ENCODE results near the gene CLK1. TPM values are rescaled to one million over a fixed set of nuclear protein-coding genes. Genes with fewer than 3 reads are reported as not detected.

Gene CLK1
- total and polyA plus RNA-seq, 2 of the 8 experiments (the other 6 are each of a cell fraction or from before 2014, with no cell fraction given) = 22.3 to 35.2 TPM

DNA sequence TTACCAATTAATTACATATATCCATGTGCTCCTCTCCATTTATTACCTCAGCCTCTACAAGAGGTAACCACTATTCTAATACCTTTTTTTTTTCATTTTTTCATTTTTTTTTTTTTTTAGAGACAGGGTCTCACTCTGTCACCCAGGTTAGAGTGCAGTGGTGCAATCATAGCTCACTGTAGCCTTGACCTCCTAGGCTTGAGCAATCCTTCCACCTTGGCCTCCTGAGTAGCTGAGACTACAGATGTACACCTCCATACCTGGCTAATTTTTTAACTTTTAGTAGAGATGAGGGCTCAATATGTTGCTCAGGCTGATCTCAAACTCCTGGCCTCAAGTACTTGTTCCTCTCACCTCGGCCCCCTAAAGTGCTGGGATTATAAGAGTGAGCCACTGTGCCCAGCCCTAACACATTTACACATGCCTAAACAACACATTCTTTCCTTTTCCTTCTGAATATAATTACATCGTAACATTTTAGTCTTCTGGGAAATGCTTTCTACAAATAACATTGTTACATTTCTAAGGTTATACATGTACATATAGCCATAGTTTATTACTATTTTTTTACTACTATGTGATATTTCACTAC lies 13.9 kb upstream of the CLK1 start:
- Histone ChIP-seq H2AFZ (ENCODE audit: low read length) (no peak overlapping the region), H3K27me3 (replicated peaks in 1 of 4; ENCODE audit: control insufficient read depth in 3 of 4, extremely low read depth in 1 of 4, insufficient read depth in 3 of 4, low read length in 3 of 4) (no peaks in the 10 kb centered on the region), H2BK12ac (ENCODE audit: low read depth, low read length) (no peak overlapping the region), H3K9ac (replicated peaks in 1 of 4; ENCODE audit: extremely low read depth in 1 of 4, low read depth in 3 of 4, low read length in 3 of 4) (no peak overlapping the region), H2BK5ac (ENCODE audit: low read depth, low read length) (no peak overlapping the region), H2BK120ac (replicated peaks; ENCODE audit: low read depth, low read length) (no peak overlapping the region), H4K5ac (ENCODE audit: insufficient read length, low read depth, low read length) (no peak overlapping the region), H2BK15ac (ENCODE audit: low read length) (no peak overlapping the region), H3K4me1 (replicated peaks in 1 of 4; ENCODE audit: control insufficient read depth in 3 of 4, insufficient read depth in 4 of 4, low read length in 3 of 4) (no peaks in the 10 kb centered on the region), H4K20me1 (replicated peaks in 1 of 2; ENCODE audit: control insufficient read depth in 1 of 2, insufficient read depth in 2 of 2, low read length in 2 of 2) (no peaks in the 10 kb centered on the region), H3K56ac (replicated peaks; ENCODE audit: insufficient read length, low read depth, low read length) (no peak overlapping the region), H3K4me3 (ENCODE audit: extremely low read depth in 1 of 4, insufficient read depth in 2 of 4, low read depth in 3 of 4, low read length in 4 of 4) (no peak overlapping the region), H3K27ac (ENCODE audit: low read depth, low read length) (no peak overlapping the region), H2BK20ac (ENCODE audit: low read length) (no peak overlapping the region), H3K23me2 (ENCODE audit: low read depth, low read length) (no peaks in the 10 kb centered on the region), H3K18ac (ENCODE audit: extremely low read depth, low read length) (no peak overlapping the region), H3K4me2 (ENCODE audit: insufficient read depth in 1 of 2, low read depth in 2 of 2, low read length in 2 of 2) (no peak overlapping the region), H3K9me3 (ENCODE audit: insufficient read depth in 2 of 2, low read depth in 1 of 2, low read length in 1 of 2) (no peaks in the 10 kb centered on the region), H3K36me3 (ENCODE audit: control insufficient read depth in 2 of 4, insufficient read depth in 4 of 4, low read length in 3 of 4) (peaks cover 6 to 53% (median 34%) of the 10 kb centered on the region in 4 experiments; a peak in 7 of 8 replicates), H3K79me1 (ENCODE audit: low read depth, low read length) (no peaks in the 10 kb centered on the region), H2AK5ac (ENCODE audit: low read depth, low read length) (no peak overlapping the region), H3K4ac (replicated peaks; ENCODE audit: insufficient read length, low read depth, low read length) (no peak overlapping the region), H4K91ac (replicated peaks; ENCODE audit: insufficient read length, low read length) (no peak overlapping the region), H4K8ac (ENCODE audit: extremely low read depth, insufficient read depth, low read length) (no peak overlapping the region), H3K14ac (ENCODE audit: insufficient read length) (no peak overlapping the region), H3K23ac (ENCODE audit: insufficient read length) (no peak overlapping the region), H3K79me2 (ENCODE audit: control insufficient read depth in 1 of 2, insufficient read depth in 2 of 2, low read length in 2 of 2) (no peaks in the 10 kb centered on the region)
- no peak for DNase-seq (ENCODE audit: low read depth in 1 of 2, low spot score in 2 of 2)
- ChIA-PET CTCF (ENCODE audit: partially characterized antibody) (interaction anchor here (0.6 to 1.1 kb wide), 2 partner anchors 81 to 354 kb away, joined by 3 to 4 read pairs; no protein-coding TSS in a partner anchor), POLR2A (ENCODE audit: partially characterized antibody) (interaction anchor here (0.6 to 1.3 kb wide), 4 partner anchors 11 to 1090 kb away, joined by 3 to 6 read pairs (median 6); partner anchors contain the start of genes CLK1, NIF3L1 and PPIL3)
- WGBS, 2 experiments (ENCODE audit: extremely low coverage in 1 of 2, insufficient coverage in 1 of 2, insufficient read length in 1 of 2, insufficient replicate concordance in 2 of 2, low coverage in 1 of 2, low lambda C conversion rate in 2 of 2, missing lambda C conversion rate in 1 of 2) = 81% methylated on average over 2 of the region's 2 CpGs; no CpG with 5 or more reads in 1 of the 2 experiments
- TF ChIP-seq, protein P1, sequence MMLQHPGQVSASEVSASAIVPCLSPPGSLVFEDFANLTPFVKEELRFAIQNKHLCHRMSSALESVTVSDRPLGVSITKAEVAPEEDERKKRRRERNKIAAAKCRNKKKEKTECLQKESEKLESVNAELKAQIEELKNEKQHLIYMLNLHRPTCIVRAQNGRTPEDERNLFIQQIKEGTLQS (IDR thresholded peaks at IDR 0.05; ENCODE audit: insufficient read depth, low read depth, low read length) = no peak
- no peak for TF ChIP-seq SIX5 (IDR thresholded peaks at IDR 0.05; ENCODE audit: low read depth, low read length)
- no peak for TF ChIP-seq HDAC2 (IDR thresholded peaks at IDR 0.05; ENCODE audit: borderline replicate concordance in 1 of 2, low read depth in 2 of 2, low read length in 2 of 2)
- TF ChIP-seq TAF7 (optimal IDR thresholded peaks at IDR 0.05; ENCODE audit: borderline replicate concordance, low read depth, low read length) = no peak
- no peak for TF ChIP-seq PHF8 (conservative IDR thresholded peaks at IDR 0.05; ENCODE audit: low read depth, low read length)
- TF ChIP-seq, protein P2, sequence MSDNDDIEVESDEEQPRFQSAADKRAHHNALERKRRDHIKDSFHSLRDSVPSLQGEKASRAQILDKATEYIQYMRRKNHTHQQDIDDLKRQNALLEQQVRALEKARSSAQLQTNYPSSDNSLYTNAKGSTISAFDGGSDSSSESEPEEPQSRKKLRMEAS (IDR thresholded peaks at IDR 0.05) = no peak
- no peak for TF ChIP-seq RXRA (IDR thresholded peaks at IDR 0.05; ENCODE audit: insufficient read depth, low read depth, low read length)
- no peak for TF ChIP-seq GTF2F1 (IDR thresholded peaks at IDR 0.05; ENCODE audit: borderline replicate concordance, low read depth, low read length)
- FAIRE-seq = no peak

All from H1 (cell line).